Activated T-cell treated with anti-CD3 and anti-CD28 coated beads, Interleukin-2, amount 50 U/mL, for 1 hour (primary cell): ENCODE results near the gene CCDC27.
A peak's percentile ranks its signal among the peaks of the same experiment; 100 is the strongest.
"Not testable (repeated sequence)": the region's sequence is repeated elsewhere in the genome, so short reads cannot be mapped to it uniquely, and the experiment has no call there.

ENCODE experiments used
- DNase-seq: peaks from one replicate; pipeline ENCODE4 v3.0.0-alpha.2; 2020

CCDC27 gene

DNA sequence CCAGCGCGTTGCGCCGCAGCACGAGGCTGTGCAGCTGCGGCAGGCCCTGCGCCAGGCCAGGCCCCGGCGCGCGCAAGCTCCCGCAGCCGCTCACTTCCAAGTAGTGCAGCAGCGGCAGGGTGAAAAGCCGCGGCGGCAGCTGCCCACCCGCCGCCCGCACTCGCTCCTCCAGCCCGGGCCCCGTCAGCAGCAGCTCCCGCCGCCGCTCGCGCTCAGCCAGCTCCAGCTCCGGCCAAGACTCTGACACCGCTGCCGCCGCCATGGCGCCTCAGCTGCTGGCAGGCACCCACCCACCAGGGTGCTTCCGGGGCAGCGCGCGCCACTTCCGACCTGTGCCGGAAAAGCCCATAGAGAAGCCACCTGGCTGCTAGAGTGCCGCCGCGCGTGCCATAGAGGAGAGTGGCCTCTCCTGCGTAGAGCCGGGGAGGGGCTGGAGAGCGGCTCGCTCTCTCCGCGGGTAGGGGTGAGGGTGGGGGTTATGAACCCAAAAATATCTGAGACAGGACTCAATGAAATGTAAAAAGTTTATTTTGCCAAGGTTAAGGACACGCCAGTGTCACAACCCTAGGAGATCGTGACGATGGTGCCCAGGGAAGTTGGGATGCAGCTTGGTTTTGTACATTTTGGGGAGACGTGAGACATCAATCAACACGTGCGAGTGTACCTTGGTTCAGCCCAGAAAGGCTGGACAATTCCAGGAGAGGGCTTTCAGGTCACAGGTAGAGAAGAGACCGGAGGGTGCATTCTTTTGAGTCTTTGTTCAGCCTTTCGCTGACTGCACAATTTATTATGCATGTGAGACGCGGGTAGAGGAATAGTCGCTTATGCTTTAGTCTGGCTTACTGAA lies 44.2 kb downstream of the CCDC27 start, which contains the start of gene LRRC47:
TSS of gene LRRC47 (minus strand) at position 284 of the 847 bp plus-strand sequence. CDS start at position 262, 22 bp downstream.
- peak; percentile 93 for DNase-seq

DNA sequence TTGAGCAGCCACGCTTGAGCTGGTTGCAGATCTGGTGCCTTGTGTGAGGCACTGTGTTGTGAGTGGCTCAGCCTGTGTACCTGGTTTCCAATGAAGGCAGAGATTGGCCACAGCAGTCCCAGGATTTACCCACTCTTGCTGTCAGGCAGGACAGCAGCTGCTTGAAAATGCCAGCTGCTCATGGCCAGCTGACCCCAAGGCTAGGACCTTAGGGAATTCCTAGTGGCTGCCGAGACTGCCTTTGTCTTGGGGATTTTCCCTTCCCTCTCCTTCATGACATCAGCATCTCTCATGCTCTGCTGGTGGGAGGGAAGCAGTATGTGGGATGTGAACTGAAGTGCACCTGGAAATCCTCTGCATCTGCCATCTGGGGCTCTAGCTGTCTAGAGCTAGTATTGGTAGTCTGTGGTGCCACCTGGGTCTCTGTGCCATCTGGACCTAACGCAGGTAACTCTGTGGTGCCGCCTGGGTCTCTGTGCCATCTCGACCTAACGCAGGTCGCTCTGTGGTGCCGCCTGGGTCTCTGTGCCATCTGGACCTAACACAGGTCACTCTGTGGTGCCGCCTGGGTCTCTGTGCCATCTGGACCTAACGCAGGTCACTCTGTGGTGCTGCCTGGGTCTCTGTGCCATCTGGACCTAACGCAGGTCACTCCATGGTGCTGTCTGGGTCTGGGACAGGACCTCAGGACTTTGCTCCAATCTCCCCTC lies 47.9 kb downstream of the CCDC27 start:
- no peak for DNase-seq

DNA sequence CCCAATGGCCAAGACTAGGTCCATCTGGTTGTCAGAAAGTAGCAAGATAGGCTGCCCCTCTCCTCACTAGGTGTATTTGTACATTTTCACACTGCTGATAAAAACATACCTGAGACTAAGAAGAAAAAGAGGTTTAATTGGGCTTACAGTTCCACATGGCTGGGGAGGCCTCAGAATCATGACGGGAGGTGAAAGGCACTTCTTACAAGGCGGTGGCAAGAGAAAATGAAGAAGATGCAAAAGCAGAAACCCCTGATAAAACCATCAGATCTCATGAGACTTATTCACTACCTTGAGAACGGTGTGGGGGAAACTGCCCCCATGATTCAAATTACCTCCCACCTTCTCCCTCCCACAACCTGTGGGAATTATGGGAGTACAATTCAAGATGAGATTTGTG lies 48.5 kb downstream of the CCDC27 start:
- not testable (repeated sequence) for DNase-seq

DNA sequence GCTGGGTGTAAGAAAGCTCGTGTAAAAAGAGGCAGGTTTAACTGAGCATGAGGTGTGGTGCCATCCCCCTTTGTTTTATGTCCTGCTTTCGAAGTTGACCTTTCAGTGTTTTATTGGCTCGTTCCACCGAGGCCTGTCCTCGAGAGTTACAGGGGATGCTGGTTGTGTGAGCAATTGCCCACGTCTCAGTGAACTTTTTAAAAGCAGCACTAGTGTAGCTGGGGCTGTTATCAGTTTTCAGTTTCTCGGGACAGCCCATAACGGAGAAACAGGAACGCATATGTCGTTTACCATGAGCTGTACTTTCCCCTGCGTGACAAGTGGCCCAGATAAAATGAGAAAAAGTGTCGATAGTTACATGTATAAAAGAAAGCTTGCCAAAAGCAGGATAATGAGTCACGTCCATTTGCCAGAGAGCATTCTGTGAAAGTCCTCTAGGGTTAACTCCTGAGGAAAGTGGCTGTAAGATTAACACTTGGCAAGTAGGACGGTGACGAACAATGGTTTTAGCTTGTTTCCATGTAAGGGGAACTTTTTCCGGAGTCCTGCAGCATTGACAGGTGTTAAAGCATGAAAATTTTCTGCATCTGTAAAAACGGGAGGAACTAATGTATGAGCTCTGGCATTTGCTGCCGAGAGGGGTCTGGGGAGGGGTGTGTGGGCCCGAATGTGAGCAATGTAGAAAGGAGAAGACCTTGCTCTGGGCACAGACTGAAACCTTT lies 51.8 kb downstream of the CCDC27 start:
- DNase-seq = no peak

DNA sequence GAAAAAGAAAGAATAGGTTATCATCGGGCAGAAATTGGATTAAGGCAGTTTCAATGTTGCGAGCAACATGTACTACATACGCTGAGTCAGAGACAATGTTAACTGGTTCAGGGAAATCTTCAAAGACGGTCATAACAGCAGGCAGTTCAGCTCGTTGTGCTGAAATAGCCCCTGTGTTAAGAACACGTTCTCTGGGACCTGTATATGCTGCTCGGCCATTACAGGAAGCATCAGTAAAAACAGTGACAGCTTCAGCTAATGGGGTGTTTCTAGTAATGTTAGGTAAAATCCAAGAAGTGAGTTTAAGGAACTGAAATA lies 52.3 kb downstream of the CCDC27 start:
- not testable (repeated sequence) for DNase-seq

DNA sequence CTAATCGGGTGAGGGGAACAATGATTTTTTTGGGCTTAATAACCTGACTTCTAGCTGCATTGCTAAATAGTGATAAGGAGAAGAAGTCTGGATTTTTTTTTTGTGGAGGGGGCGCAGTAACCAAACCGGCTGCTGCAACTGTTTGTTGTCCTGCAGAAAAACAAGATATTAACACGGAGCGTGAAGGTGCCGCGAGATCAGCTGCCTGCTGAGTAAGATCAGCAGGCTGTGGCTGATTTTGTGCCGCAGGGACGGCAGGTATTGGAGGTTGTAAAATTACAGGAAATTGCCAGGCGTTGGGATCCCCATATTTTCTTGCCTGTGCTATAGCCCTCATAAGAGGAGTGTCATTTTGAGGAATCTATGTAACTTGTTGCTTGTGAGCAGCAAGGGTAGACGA lies 52.8 kb downstream of the CCDC27 start:
- no peak for DNase-seq

GRCh38 chr1:3807769-3808168 lies 55.5 kb downstream of the CCDC27 start:
- DNase-seq = no peak

- DNase-seq = no peak
Observed at GRCh38 chr1:3809680-3810079, 57.4 kb downstream of the CCDC27 start.

GRCh38 chr1:3810149-3810761 lies 58.0 kb downstream of the CCDC27 start:
- not testable (repeated sequence) for DNase-seq

DNA sequence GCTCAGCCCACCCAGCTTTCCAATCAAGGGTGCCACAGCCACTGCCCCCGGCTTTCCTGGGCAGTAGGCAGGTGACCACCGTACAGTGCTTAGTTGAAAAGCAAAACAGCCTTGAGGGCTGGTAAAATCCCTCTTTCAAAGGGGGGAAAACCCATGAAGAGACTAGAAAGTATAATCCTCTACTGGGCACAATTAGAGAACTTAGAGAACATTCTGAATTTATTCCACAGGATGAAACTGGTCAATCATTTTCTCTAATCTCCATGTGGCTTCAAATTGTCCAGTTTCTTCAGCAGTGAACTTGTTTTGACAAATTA lies 59.3 kb downstream of the CCDC27 start:
- no peak for DNase-seq

DNA sequence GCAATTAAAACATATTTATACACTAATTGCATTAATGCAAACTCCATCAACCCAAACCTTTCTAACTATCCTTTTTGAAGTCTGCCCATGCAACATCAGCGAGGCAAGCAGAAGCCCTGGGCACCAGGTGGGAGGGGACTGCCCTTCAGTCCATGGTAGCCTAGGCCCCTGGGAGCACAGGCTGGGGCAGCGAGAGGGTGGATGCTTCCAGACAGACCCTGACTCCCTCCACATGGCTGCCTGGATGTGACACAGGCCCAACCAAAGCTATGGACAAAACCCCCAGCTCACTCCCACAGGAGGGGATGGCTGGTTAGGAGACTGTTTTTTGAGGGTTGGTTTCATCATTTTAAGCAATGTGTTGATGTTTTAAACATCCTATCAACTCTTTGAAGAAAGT lies 61.8 kb downstream of the CCDC27 start:
- no peak for DNase-seq

DNA sequence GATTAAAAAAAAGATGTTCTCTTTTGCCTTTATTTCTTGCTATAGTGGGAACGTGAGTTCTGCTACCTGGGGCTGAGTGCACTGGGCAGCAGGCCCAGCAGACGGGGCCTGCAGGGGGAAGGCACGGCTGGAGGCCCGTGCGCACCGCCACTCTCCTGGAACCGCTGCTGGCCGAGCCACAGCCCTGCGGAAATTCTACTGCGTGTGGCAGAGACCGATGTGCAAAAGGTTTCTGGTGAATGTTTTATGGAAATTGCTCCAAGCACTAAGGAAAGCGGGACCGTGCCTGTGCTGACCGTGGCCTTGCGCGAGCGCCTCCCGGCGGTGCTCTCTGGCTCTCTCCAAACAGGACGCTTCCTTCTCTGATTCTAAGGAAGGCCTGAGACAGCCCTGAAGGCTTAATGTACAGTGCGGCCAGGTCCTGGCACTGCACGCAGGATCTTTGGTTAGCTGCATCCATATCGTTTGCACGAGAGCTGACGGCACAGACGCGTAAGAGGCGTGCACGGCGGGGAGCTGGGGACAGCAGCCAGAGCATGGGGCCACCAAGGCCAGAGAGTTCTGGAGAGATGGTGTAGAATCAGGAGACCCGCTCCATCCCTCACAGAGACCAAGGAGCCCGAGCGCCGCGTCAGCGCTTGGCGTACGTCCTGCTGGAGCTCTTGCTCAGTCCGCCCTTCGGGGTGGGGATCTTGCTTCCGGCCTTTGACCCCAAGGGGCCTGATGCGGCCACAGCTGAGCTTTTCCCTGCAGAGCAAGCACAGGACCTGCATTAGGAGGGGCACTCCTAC lies 62.7 kb downstream of the CCDC27 start:
- DNase-seq = no peak

GRCh38 chr1:3816331-3817137 lies 64.3 kb downstream of the CCDC27 start:
- DNase-seq = no peak

DNA sequence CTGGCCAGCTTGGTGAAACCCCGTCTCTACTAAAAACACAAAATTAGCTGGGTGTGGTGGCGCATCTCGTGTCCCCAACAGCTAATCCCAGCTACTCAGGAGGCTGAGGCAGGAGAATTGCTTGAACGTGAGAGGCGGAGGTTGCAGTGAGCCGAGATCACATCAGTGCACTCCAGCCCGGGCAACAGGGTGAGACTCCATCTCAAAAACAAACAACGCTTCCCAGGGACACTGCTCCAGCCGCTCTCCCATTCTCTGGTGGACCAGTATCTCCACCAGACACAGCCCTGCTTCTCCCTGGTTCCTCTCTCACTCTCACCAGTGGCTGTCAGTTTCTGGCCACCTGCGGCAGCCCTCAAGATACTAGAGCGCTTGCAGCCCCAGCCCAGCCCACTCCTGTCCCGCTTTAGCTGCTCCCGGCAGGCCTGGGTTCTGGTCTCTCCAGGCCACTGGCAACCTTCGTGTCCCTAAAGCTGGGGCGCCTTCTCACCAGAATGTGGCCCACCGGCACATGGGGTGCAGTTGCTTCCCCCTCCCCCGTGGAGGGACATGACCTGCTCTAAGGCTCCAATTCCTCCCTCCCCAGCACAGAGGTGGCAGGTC lies 65.0 kb downstream of the CCDC27 start:
- DNase-seq = no peak

DNA sequence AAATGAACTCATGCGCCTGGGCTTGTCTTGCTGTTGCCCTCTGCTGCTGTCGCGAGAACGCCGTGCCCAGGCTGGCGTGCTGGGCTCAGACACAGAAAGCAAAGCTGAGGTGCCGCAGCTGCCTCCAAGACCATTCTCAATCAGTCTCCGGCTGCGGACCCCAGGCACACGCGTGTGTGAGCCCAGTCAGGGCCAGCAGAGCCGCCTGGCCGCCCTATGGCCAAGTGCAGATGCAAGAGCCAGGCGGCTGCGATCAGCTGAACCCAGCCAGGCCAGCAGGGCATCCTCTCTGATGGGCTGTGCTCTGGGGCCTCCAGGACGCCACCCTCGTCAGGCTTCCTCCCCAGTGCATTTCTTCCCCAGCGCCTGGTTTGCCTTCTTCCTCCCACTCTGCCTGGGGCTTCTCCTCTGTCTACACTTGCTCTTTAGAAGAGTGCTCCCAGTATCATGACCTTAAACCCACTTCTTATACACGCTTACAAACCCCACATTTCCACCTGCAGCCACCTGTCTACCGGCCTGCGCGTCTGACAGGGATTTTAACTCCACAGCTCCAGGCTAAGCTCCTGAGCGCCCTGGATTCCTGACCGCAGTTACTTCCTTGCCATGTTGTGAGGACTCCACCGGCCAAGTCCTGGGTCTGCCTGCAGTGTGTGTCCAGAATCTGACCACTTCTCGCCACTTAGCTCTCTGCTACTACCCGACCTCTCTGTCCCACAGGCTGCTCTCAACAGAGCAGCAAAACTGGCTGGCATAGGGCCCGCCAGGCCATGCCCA lies 65.8 kb downstream of the CCDC27 start:
- DNase-seq = no peak

DNA sequence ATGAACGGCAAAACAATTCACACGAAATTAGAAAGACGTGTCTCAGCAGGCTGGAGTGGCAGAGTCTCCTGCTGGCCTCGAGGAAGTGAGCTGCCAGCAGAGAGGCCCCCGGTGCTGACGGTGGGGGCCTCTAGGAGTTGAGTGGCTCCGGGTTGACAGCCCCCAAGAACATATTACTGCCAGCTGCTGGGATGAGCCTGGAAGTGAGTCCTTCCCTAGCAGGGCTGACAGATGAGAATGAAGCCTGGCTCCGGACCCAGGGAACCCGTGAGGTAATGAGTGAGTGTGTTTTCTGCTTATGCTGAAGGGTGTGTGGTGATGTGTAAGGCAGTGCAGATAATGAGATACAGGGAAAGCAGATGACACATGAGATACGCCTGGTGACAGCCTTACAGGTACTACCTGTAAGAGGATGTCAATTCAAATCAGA lies 67.5 kb downstream of the CCDC27 start:
- no peak for DNase-seq

DNA sequence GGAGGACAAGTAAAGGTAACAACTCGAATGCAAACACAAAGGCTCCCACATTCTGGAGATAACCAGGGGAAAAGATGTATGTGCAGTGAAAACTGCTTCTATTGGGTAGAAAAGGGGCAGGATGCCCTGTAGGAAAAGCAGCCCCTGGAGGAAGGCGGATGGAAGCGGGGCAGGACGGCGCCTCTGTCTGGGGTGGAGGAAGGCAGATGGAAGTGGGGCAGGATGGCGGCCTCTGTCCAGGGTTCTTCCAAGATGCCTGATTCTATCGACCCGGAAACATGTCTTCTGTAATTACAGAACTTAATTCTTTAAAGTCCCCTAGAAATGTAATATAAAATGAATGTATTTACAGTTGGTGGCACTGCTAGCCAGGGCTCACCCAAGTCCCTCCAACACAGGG lies 68.1 kb downstream of the CCDC27 start:
- DNase-seq = no peak

GRCh38 chr1:3821004-3821403 lies 68.8 kb downstream of the CCDC27 start:
- no peak for DNase-seq
